GM10266 (cell line): ENCODE measurements around the gene EXTL1.

Experiments
- DNase-seq: peaks from one replicate; pipeline ENCODE4 v3.0.0; 2012; ENCODE audit errors: extremely low spot score
- CTCF ChIP-seq: IDR thresholded peaks from 2 replicates; pipeline ENCODE4 v1.5.1; 2012; ENCODE audit warnings: mild to moderate bottlenecking, low read depth; ENCODE audit not compliant: control insufficient read depth, insufficient read depth; ENCODE audit errors: missing control alignments

The EXTL1 gene

GRCh38 chr1:26038477-26038876 is 16.9 kb downstream of the EXTL1 start:
- no peak for DNase-seq
- TF ChIP-seq CTCF = no peak

DNA sequence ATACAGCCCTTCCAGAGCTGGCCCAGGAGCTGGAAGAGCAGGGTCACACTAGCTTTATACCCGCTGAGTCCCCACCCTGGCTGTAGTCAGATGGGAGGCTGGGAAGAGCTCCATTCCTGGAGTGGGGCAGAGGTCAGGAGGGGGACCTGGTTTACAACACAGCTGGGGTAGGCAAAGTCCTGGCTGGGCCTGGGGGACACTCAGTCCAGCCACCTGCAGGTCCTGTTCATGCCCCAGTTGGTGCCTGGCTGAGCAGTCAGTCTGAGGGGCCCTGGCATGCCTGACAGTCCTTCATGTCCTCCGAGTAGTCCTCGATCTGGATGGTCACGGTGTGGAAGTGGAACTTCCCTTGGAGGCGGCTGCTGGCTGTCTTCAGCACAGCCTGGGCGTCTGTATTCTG is 17.3 kb downstream of the EXTL1 start:
- no peak for DNase-seq
- TF ChIP-seq CTCF = no peak

- no peak for DNase-seq
- no peak for TF ChIP-seq CTCF
These were observed 19.8 kb downstream of the EXTL1 start for GRCh38 chr1:26041401-26041800.

GRCh38 chr1:26041978-26042377 is 20.4 kb downstream of the EXTL1 start:
- no peak for TF ChIP-seq CTCF

GRCh38 chr1:26043765-26044164 is 22.2 kb downstream of the EXTL1 start:
- no peak for DNase-seq
- TF ChIP-seq CTCF = no peak

More at GRCh38 chr1:26041978-26042377, 20.4 kb downstream of the EXTL1 start:
- DNase-seq = no peak

DNA sequence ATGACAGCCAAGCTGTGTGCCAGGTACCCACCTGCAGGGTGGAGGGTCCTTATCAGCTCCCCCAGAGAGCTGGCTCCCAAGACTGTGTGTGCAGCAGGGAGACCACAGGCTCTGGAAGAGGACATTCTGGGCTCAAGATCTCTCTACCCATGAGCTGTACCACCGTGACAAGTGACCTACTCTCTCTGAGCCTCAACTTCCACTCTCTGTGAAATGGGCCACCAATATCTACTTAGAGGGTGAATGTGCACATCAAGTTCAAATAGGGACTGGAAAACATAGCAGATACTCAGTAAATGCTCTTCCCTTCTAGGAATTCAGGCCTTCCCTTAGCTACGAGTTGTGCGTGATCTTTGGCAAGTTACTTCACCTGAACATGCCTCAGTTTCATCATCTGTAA is 22.8 kb downstream of the EXTL1 start:
- no peak for TF ChIP-seq CTCF
- DNase-seq = no peak

- TF ChIP-seq CTCF = no peak
- DNase-seq = no peak
These were observed 23.6 kb downstream of the EXTL1 start for GRCh38 chr1:26044971-26045721.
